Heart right ventricle (tissue), 16 donors: ENCODE data around the gene PIR. TPM values are rescaled to one million over a fixed set of nuclear protein-coding genes. Genes with fewer than 3 reads are reported as not detected.

ENCODE experiments used
- ATAC-seq, 8 donors: fragments of 200-7000 bp; cut with Tn5 transposase; one replicate each; pipeline ENCODE4 v1.9.1; 2020; ENCODE audit warnings: mild to moderate bottlenecking in 8 of 8, moderate library complexity in 8 of 8, moderate number of reproducible peaks in 1 of 8
- DNase-seq, 2 donors: peaks; one replicate each; pipeline ENCODE4 v3.0.0-alpha.2; 2020
- H3K27ac ChIP-seq, 10 donors: fragments of 200-600 bp; sonication (generic) in 2 of 10; one replicate each; pipeline versions ENCODE4 v1.5.0 to v1.8.0; 2020 to 2022; ENCODE audit warnings: mild to moderate bottlenecking in 3 of 10
- H3K27me3 ChIP-seq, 7 donors: fragments of 200-600 bp; one replicate each; pipeline ENCODE4 v1.8.0; 2021 to 2022; ENCODE audit warnings: mild to moderate bottlenecking in 2 of 7
- H3K36me3 ChIP-seq, 9 donors: fragments of 200-600 bp; sonication (generic) in 1 of 9; one replicate each; pipeline versions ENCODE4 v1.5.0 to v1.8.0; 2020 to 2022; ENCODE audit warnings: mild to moderate bottlenecking in 2 of 9
- H3K4me1 ChIP-seq, 9 donors: fragments of 200-600 bp; sonication (generic) in 1 of 9; one replicate each; pipeline versions ENCODE4 v1.5.0 to v1.8.0; 2020 to 2022; ENCODE audit warnings: mild to moderate bottlenecking in 4 of 9
- H3K4me3 ChIP-seq, 10 donors: fragments of 200-600 bp; sonication (generic) in 2 of 10; one replicate each; pipeline versions ENCODE4 v1.5.0 to v1.8.0; 2020 to 2022; ENCODE audit warnings: mild to moderate bottlenecking in 7 of 10, moderate library complexity in 2 of 10
- H3K9me3 ChIP-seq, 11 donors: fragments of 200-600 bp in 10 of 11; sonication (generic) in 2 of 11; one replicate each; pipeline versions ENCODE4 v1.5.0 to v1.8.0; 2013 to 2022; ENCODE audit warnings: mild to moderate bottlenecking in 2 of 11, control low read depth in 1 of 11, moderate library complexity in 1 of 11
- CTCF ChIP-seq, 9 donors: fragments of 200-600 bp; sonication (generic) in 2 of 9; IDR thresholded peaks; one replicate each; pipeline versions ENCODE4 v1.5.0 to v1.8.0; 2021 to 2022; ENCODE audit warnings: antibody characterized with exemption in 9 of 9, mild to moderate bottlenecking in 5 of 9, moderate library complexity in 1 of 9
- WGBS, 2 donors: extraction: QIAGEN DNeasy Blood & Tissue Kit; methylation state at CpG; one replicate each; pipeline ENCODE4 v1.1.7; 2013; ENCODE audit warnings: inconsistent platforms in 1 of 2; 5-methylcytosine and 5-hydroxymethylcytosine counted together
- intact Hi-C, 10 donors: fragments of 100-400 bp; cut with DNase I; formaldehyde crosslinking; loops; one replicate each; pipeline versions ENCODE4 v1.11.1 to v1.14.2; 2022
- polyA plus RNA-seq, 2 donors: library from polyadenylated mRNA; stranded (reverse); fragments of 200-250 nt; gene quantifications; one replicate each; pipeline ENCODE4 v1.2.3, GENCODE V29; 2013
- total RNA-seq, 10 donors: library from RNA; stranded (reverse); fragmentation: NEBNext Ultra II Directional in 3 of 10; extraction: Animal tissue kit (Norgen Biotek cat#: 25700) in 3 of 10; gene quantifications; one replicate each; pipeline versions ENCODE4 v1.2.1 to v1.2.4, GENCODE V29; 2021 to 2023
- donor health status: Arrhythmogenic right ventricular cardiomyopathy.
- donor health status: ischemic (EF 13 %, LVEDD 7.1; RV severe dilation, severe dysfunction).
- donor health status: healthy with polysubstance abuse.
- donor health status: DM: no; HTN: yes; CAD: no.
- donor health status: DM: no; HTN: no; CAD: no.
- donor health status: ischemic (EF 25% LVEDD 6.9; RV normal size, moderate dysfunction).
- donor health status: ischemic (EF 25% LVEDD 5.7; RV mildly dilated, moderate dysfunction).
- donor health status: healthy.
- donor health status: DM: yes; HTN: yes; CAD: no.
- donor health status: Ischemic cardiomyopathy.
- donor health status: ischemic (EF 35%, LVEDD 5.7; RV mildly dilated, moderate dysfunction).
- donor health status: nonischemic (EF 11% LVEDD 7.7; RV severe dilation, severe dysfunction).
- donor health status: DM: yes; HTN: yes; CAD: no.
- donor health status: PGD.
- donor health status: ischemic (EF 29% LVEDD 5.4; RV normal size, mild dysfunction).
- donor health status: nonischemic (EF 23%, LVEDD 6.1; RV moderate dilation, normal function).

PIR gene
- total and polyA plus RNA-seq, 12 donors = 4.9 to 17.8 (median 9.4) TPM

DNA sequence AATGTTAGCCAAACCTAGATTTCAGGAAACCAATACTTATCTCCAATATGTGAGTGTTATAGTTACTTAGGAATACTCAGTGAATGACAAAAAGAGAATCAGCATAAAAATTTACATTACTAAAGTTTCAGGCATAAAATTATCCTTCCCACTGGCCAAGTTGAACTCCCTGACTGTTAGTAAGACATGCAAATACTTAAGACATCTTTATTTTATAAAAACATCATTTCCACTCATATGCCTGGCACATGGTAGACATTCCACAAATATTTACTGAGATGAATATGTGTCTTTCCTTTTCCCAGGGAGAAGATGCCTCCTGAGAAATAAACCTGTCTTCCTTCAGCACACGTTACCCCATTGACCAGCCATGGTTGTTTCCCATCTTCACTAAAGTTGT lies 116.2 kb downstream of the PIR start:
- Histone ChIP-seq H3K4me3 (no peak overlapping the region), H3K27ac (no peak overlapping the region), H3K4me1 (no peaks in the 10 kb centered on the region), H3K27me3 (peaks cover 0 to 29% (median 0%) of the 10 kb centered on the region in 7 donors), H3K36me3 (no peaks in the 10 kb centered on the region), H3K9me3 (peaks cover 0 to 5% (median 0%) of the 10 kb centered on the region in 11 donors)
- TF ChIP-seq CTCF (IDR thresholded peaks at IDR 0.05) = no peak
- DNase-seq = no peak
- ATAC-seq = no peak
- WGBS, 2 donors = 88 to 92% methylated on average over 1 of the region's 1 CpG
- intact Hi-C loops = no loop called here

- Histone ChIP-seq H3K27me3 (peaks cover 0 to 34% (median 0%) of the 10 kb centered on the region in 7 donors), H3K9me3 (peaks cover 0 to 5% (median 0%) of the 10 kb centered on the region in 11 donors), H3K27ac (no peak overlapping the region), H3K4me3 (no peak overlapping the region), H3K4me1 (no peaks in the 10 kb centered on the region), H3K36me3 (no peaks in the 10 kb centered on the region)
- TF ChIP-seq CTCF (IDR thresholded peaks at IDR 0.05) = no peak
- DNase-seq (no peak), ATAC-seq (no peak)
- intact Hi-C loops = no loop called here
- 82 to 86% methylated on average over 3 of the region's 3 CpGs for WGBS, 2 donors
Measured at GRCh38 chrX:15373976-15374375, 119.2 kb downstream of the PIR start.

- ATAC-seq (no peak), DNase-seq (no peak)
- Histone ChIP-seq H3K36me3 (no peaks in the 10 kb centered on the region), H3K4me1 (peaks cover 0 to 5% (median 0%) of the 10 kb centered on the region in 9 donors), H3K4me3 (no peak overlapping the region), H3K27ac (no peak overlapping the region), H3K9me3 (no peaks in the 10 kb centered on the region), H3K27me3 (peaks cover 0 to 22% (median 0%) of the 10 kb centered on the region in 7 donors)
- 75 to 76% methylated on average over 9 of the region's 9 CpGs for WGBS, 2 donors
- intact Hi-C loops = no loop called here
- TF ChIP-seq CTCF (IDR thresholded peaks at IDR 0.05) = no peak
Measured at GRCh38 chrX:15366506-15367352, 126.4 kb downstream of the PIR start.

DNA sequence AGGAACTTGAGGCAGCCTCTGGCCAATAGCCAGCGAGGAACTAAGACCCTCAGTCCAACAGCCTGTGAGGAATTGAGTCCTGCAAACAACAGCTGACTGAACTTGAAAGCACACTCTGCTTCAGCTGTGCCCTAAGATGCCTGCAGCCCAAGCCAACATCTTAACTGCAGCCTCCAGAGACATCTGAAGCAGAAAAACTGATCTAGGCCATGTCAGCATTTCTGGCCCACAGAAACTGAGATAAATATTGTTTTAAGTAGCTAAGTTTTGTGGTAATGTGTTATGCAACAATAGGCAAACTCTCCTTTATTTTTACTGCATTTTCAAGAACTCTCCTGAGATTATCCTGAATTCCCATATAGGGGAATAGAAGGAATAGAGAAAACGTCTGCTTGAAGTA lies 133.4 kb downstream of the PIR start:
- ATAC-seq = no peak
- no peak overlapping the region for H3K4me3 ChIP-seq
- intact Hi-C loops = loop anchor here in 2 of 10 donors (10.0 kb wide), 2 partner anchors 55 to 95 kb away; no protein-coding TSS in a partner anchor

More for the DNA sequence above, 133.4 kb downstream of the PIR start:
- H3K27ac ChIP-seq = no peak overlapping the region
- H3K9me3 ChIP-seq = no peaks in the 10 kb centered on the region
- no peak for DNase-seq
- 68 to 74% methylated on average over 2 of the region's 2 CpGs for WGBS, 2 donors
- no peak for TF ChIP-seq CTCF (IDR thresholded peaks at IDR 0.05)
- no peaks in the 10 kb centered on the region for H3K36me3 ChIP-seq
- H3K27me3 ChIP-seq = peaks cover 0 to 26% (median 0%) of the 10 kb centered on the region in 7 donors
- peaks cover 0 to 6% (median 0%) of the 10 kb centered on the region in 9 donors for H3K4me1 ChIP-seq
